ENCODE measurements around the gene YARS2. TPM values are rescaled to one million over a fixed set of nuclear protein-coding genes. Genes with fewer than 3 reads are reported as not detected.
"Not testable (repeated sequence)": the region's sequence is repeated elsewhere in the genome, so short reads cannot be mapped to it uniquely, and the experiment has no call there.

The YARS2 gene
- total RNA-seq, 1 experiment from 2014 or later = 50.0 TPM

- no peak for DNase-seq (ENCODE audit: low spot score)
Measured at GRCh38 chr12:32753605-32754004, 2.1 kb downstream of the YARS2 start.

GRCh38 chr12:32743264-32743663 is 12.4 kb downstream of the YARS2 start:
- no peak for DNase-seq (ENCODE audit: low spot score)

DNA sequence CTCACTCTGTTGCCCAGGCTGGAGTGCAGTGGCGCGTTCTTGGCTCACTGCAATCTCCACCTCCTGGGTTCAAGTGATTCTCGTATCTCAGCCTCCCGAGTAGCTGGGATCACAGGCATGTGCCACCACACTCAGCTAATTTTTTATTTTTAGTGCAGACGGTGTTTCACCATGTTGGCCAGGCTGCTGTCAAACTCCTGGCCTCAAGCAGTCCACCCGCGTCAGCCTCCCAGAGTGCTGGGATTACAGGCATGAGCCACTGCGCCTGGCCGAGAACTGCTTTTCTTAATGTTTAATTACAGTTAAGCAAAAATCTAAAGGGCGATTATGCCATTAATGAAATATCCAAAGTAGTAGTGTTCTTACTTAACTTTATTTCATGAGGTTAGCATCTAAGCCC is 13.6 kb downstream of the YARS2 start:
- DNase-seq (ENCODE audit: low spot score) = no peak

- no peak for DNase-seq (ENCODE audit: low spot score)
Measured at GRCh38 chr12:32739279-32739678, 16.4 kb downstream of the YARS2 start.

GRCh38 chr12:32737715-32738114 is 18.0 kb downstream of the YARS2 start:
- DNase-seq (ENCODE audit: low spot score) = no peak

DNA sequence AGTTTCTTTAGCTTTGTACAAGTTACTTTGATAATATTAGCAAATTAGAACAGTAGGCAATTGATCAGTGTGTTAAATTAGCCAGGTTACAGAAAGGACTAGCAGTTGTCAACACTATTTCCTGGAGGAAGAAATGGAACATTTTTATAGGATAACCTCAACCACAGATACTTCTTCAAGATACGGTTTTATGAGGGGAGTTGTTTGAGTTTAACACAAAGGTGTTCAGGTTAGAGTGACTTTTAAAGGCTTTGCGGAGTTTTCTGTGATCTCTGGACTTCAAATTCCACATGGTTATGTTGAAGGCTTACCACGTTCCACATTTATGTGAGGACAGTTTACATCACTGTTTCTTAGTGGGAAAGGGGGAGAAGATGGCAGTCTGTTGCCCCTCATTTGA is 19.3 kb downstream of the YARS2 start:
- DNase-seq (ENCODE audit: low spot score) = peak; percentile 65

DNA sequence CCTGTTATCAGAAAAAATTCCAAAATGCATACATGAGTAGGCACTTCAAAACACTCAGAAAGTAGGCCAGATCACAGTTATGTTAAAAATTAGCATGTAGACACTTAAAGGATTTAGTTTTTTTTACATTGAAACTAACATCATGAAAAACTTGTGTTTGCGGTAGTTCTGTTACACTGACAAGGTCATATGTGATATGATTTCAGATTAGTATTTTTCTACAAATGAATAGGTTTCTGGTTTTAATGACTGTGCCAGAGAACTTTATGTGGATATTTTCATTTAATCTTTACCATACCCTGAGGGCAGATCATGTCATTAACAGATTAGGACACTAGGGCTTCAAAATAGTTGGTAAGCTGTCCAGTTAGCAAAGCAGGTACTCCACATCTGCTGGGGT is 20.7 kb downstream of the YARS2 start:
- no peak for DNase-seq (ENCODE audit: low spot score)

- DNase-seq (ENCODE audit: low spot score) = no peak
Measured at GRCh38 chr12:32727237-32727636, 28.5 kb downstream of the YARS2 start.

- no peak for DNase-seq (ENCODE audit: low spot score)
Measured at GRCh38 chr12:32726286-32726685, 29.4 kb downstream of the YARS2 start.

DNA sequence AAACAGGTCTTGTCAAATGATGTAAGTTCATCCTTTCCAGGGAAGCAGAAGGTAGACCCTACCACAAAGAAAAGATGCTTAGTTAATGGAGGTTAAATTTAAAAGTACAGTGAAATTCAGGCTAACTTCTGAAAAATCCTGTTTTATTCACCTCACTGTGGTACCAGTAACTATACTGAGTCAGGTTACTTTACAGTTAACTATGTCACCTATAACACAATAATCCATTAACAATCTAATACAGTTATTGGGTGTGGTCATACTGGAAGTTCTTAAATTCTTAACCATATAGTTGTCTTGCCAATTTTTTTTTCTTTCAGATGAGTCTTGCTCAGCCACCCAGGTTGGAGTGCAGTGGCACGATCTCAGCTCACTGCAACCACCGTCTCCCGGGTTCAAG is 30.4 kb downstream of the YARS2 start:
- DNase-seq (ENCODE audit: low spot score) = not testable (repeated sequence)

DNA sequence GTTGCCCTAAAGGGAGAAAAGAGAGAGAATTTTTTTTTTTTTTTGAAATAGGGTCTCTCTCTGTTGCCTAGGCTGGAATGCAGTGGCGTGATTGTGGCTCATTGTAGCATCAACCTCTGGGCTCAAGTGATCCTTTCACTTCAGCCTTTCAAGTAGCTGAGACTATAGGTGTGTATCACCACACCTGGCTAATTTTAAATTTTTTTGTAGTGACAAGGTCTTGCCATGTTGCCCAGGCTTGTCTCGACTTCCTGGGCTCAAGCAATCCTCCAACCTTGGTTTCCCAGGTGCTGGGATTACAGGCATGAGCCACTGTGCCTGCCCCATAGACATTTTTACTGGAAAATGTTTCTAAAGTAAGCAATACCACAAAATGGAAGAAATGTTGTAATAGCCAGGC is 36.8 kb downstream of the YARS2 start:
- no peak for DNase-seq (ENCODE audit: low spot score)

DNA sequence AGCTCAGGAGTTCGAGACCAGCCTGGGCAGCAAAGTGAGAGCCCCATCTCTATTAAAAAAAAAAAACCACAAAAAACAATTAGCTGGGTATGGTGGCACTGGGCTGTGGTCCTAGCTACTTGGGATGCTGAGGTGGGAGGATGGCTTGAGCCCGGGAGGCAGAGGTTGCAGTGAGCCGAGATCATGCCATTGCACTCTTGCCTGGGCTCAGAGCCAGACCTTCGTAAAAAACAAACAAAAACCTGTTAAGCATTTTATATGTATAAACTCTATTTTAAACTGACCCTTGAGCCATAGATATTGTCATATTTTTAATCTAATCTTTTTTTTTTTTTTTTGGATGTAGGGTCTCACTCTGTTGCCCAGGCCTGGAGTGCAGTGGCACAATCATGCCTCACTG is 40.9 kb downstream of the YARS2 start:
- no peak for DNase-seq (ENCODE audit: low spot score)

GRCh38 chr12:32708926-32709325 is 46.8 kb downstream of the YARS2 start:
- DNase-seq (ENCODE audit: low spot score) = no peak

DNA sequence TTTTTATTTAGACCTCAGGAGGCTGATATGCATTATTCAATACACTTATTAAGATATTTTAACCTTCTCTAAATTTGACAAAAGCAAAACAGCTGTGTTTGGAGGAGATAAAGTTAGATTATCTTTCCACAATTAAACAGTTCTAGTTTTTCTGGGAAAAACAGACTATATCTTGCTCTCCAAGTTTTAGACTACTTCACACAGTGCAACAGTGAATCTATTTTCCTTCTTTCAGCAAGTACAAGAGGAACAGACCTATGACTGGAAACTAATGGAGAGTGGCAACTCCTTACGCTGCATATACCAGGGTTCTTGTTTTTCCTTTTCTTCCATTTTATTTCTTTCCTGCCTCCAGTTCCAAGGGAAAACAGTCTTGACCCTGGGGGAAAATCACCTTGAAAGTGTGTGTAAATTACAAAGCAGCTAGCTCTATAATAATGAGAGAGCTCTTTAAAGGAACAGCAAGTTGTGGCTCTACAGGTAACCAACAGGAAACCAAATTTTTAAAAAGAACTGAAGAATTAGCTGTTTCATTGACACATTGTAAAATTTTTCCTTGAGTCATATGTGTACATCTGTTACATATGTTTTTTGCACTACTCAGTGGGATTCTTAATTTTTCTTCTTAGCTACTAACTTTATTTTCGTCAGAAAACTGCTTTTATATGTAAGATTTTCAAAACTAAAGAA is 49.2 kb downstream of the YARS2 start:
- DNase-seq (ENCODE audit: low spot score) = no peak

- DNase-seq (ENCODE audit: low spot score) = no peak
Measured at GRCh38 chr12:32705783-32706182, 49.9 kb downstream of the YARS2 start.

- DNase-seq (ENCODE audit: low spot score) = no peak
Measured at GRCh38 chr12:32702946-32703345, 52.8 kb downstream of the YARS2 start.

DNA sequence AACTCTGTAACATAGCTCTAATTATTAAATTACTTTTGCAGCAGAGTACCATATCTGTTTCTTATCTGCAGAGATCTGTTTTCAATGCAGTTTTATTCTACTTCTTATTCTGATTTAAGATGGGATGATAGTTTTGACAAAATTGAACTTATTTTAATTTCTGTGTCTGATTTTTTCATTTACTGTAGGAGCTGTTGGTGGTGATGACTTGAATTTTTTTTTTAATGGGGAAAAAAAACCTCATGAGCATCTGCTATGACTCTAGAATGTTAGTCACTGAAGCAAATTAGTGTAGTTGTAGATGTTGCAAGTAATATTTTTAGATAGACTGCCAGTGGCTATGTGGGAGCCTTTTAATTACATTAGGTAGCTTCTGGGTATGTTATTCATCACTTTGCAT is 53.2 kb downstream of the YARS2 start:
- no peak for DNase-seq (ENCODE audit: low spot score)

- not testable (repeated sequence) for DNase-seq (ENCODE audit: low spot score)
Measured at GRCh38 chr12:32699437-32699836, 56.3 kb downstream of the YARS2 start.

DNA sequence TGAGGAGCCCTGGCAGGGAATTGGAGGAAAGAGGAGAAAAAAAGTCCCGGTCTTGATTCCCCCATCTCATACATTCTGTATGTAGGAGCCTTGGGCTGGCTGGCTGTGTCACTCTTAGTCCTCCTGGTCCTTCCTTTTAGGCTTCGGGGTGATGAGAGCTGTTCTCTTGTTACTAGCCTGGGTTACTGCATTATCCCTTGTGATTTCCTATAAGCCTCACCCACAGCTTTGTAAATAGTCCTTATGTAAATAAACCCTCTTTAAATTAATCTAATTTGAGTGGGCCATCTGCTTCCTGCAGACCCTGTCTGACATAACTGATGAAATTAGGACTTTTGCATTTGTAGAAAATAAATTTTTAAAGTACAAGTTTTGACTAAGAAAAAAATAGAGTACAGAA is 57.4 kb downstream of the YARS2 start:
- no peak for DNase-seq (ENCODE audit: low spot score)

- DNase-seq (ENCODE audit: low spot score) = no peak
Measured at GRCh38 chr12:32697445-32697844, 58.3 kb downstream of the YARS2 start.

Data from HT-29 (cell line).